ENCODE results near the gene B3GNT4. TPM values are rescaled to one million over a fixed set of nuclear protein-coding genes. Genes with fewer than 3 reads are reported as not detected.
A peak's percentile ranks its signal among the peaks of the same experiment; 100 is the strongest.
"Not testable (repeated sequence)": the region's sequence is repeated elsewhere in the genome, so short reads cannot be mapped to it uniquely, and the experiment has no call there.

Gene B3GNT4
- total RNA-seq, 1 donor from 2014 or later, result 0.29 TPM

- Mint-ChIP-seq H3K4me1 (ENCODE audit: low read depth) (peaks cover 5% of the 10 kb centered on the region), H3K4me3 (no peak overlapping the region), H3K27me3 (ENCODE audit: insufficient read depth) (no peaks in the 10 kb centered on the region), H3K9me3 (no peaks in the 10 kb centered on the region), H3K27ac (no peak overlapping the region), H3K36me3 (ENCODE audit: low read depth) (peaks cover 16% of the 10 kb centered on the region)
- no peak for DNase-seq (ENCODE audit: low spot score)
- intact Hi-C loops (cut with micrococcal nuclease), result no loop called here
Measured at GRCh38 chr12:122238861-122239260, 35.4 kb downstream of the B3GNT4 start.

- intact Hi-C loops (cut with micrococcal nuclease), result loop anchor here (2.0 kb wide), 2 partner anchors 17 to 23 kb away; partner anchors contain the start of genes DIABLO and VPS33A
- Mint-ChIP-seq H3K27ac (peak overlapping the region; percentile 94), H3K27me3 (ENCODE audit: insufficient read depth) (no peaks in the 10 kb centered on the region), H3K36me3 (ENCODE audit: low read depth) (peaks cover 10% of the 10 kb centered on the region), H3K4me1 (ENCODE audit: low read depth) (peaks cover 22% of the 10 kb centered on the region), H3K9me3 (no peaks in the 10 kb centered on the region), H3K4me3 (peak overlapping the region; percentile 82)
- DNase-seq (ENCODE audit: low spot score), result no peak
Measured at GRCh38 chr12:122243965-122244364, 40.5 kb downstream of the B3GNT4 start.

GRCh38 chr12:122244565-122245371 lies 41.3 kb downstream of the B3GNT4 start:
- DNase-seq (ENCODE audit: low spot score), result no peak
- intact Hi-C loops (cut with micrococcal nuclease), result loop anchor here (2.0 kb wide), 2 partner anchors 18 to 22 kb away; partner anchors contain the start of genes DIABLO and VPS33A
- Mint-ChIP-seq H3K4me3 (peak overlapping the region; percentile 82), H3K36me3 (ENCODE audit: low read depth) (peaks cover 12% of the 10 kb centered on the region), H3K27ac (peak overlapping the region; percentile 94), H3K9me3 (no peaks in the 10 kb centered on the region), H3K27me3 (ENCODE audit: insufficient read depth) (no peaks in the 10 kb centered on the region), H3K4me1 (ENCODE audit: low read depth) (peaks cover 22% of the 10 kb centered on the region)

- intact Hi-C loops (cut with micrococcal nuclease), result loop anchor here (2.0 kb wide), 2 partner anchors 19 to 21 kb away; partner anchors contain the start of genes DIABLO and VPS33A
- Mint-ChIP-seq H3K27ac (peak overlapping the region; percentile 72), H3K36me3 (ENCODE audit: low read depth) (peaks cover 14% of the 10 kb centered on the region), H3K4me3 (peak overlapping the region; percentile 7), H3K9me3 (no peaks in the 10 kb centered on the region), H3K27me3 (ENCODE audit: insufficient read depth) (no peaks in the 10 kb centered on the region), H3K4me1 (ENCODE audit: low read depth) (peaks cover 22% of the 10 kb centered on the region)
- DNase-seq (ENCODE audit: low spot score), result no peak
Measured at GRCh38 chr12:122245553-122245952, 42.0 kb downstream of the B3GNT4 start.

- H3K4me1 Mint-ChIP-seq (ENCODE audit: low read depth), result peaks cover 5% of the 10 kb centered on the region
- intact Hi-C loops (cut with micrococcal nuclease), result no loop called here
- H3K4me3 Mint-ChIP-seq, result no peak overlapping the region
Measured at GRCh38 chr12:122250047-122250446, 46.5 kb downstream of the B3GNT4 start.

GRCh38 chr12:122250536-122250935 lies 47.0 kb downstream of the B3GNT4 start:
- Mint-ChIP-seq H3K9me3 (no peaks in the 10 kb centered on the region), H3K27ac (no peak overlapping the region), H3K4me3 (no peak overlapping the region)

More at GRCh38 chr12:122250047-122250446, 46.5 kb downstream of the B3GNT4 start:
- DNase-seq (ENCODE audit: low spot score), result no peak
- Mint-ChIP-seq H3K9me3 (no peaks in the 10 kb centered on the region), H3K36me3 (ENCODE audit: low read depth) (peaks cover 9% of the 10 kb centered on the region), H3K27ac (no peak overlapping the region), H3K27me3 (ENCODE audit: insufficient read depth) (no peaks in the 10 kb centered on the region)

GRCh38 chr12:122258462-122258861 lies 55.0 kb downstream of the B3GNT4 start:
- H3K27me3 Mint-ChIP-seq (ENCODE audit: insufficient read depth); H3K9me3 Mint-ChIP-seq; H3K4me3 Mint-ChIP-seq; DNase-seq (ENCODE audit: low spot score); H3K4me1 Mint-ChIP-seq (ENCODE audit: low read depth); intact Hi-C loops (cut with micrococcal nuclease); H3K27ac Mint-ChIP-seq: not testable (repeated sequence)
- peaks cover 31% of the 10 kb centered on the region for H3K36me3 Mint-ChIP-seq (ENCODE audit: low read depth)

More at GRCh38 chr12:122250536-122250935, 47.0 kb downstream of the B3GNT4 start:
- Mint-ChIP-seq H3K4me1 (ENCODE audit: low read depth) (peaks cover 4% of the 10 kb centered on the region), H3K27me3 (ENCODE audit: insufficient read depth) (no peaks in the 10 kb centered on the region), H3K36me3 (ENCODE audit: low read depth) (peaks cover 9% of the 10 kb centered on the region)
- no peak for DNase-seq (ENCODE audit: low spot score)
- intact Hi-C loops (cut with micrococcal nuclease), result no loop called here

Other genes starting within 250 kb of the B3GNT4 start
- gene BCL7A, start 181.8 kb upstream of the B3GNT4 start, total RNA-seq, result 9.7 and 13.0 TPM in 2 replicates
- gene MLXIP, start 125.0 kb upstream of the B3GNT4 start, total RNA-seq, result 59.0 and 62.1 TPM in 2 replicates
- 5.5 and 6.6 TPM in 2 replicates for gene IL31, start 29.5 kb upstream of the B3GNT4 start, total RNA-seq
- gene LRRC43, start 20.6 kb upstream of the B3GNT4 start, total RNA-seq, result 0.26 TPM in 1 of 2 replicates, not detected in the other
- gene DIABLO, start 22.3 kb downstream of the B3GNT4 start, total RNA-seq, result 58.1 and 59.2 TPM in 2 replicates
- 25.6 and 28.7 TPM in 2 replicates for gene VPS33A, start 62.8 kb downstream of the B3GNT4 start, total RNA-seq
- 64.1 and 71.9 TPM in 2 replicates for gene CLIP1, start 219.0 kb downstream of the B3GNT4 start, total RNA-seq